GM12878 (cell line): Measurements from ENCODE around the gene FOXK2. TPM values are rescaled to one million over a fixed set of nuclear protein-coding genes. Genes with fewer than 3 reads are reported as not detected.

Experiments
- ATAC-seq: fragments of 200-7000 bp; cut with Tn5 transposase; 3 replicates; pipeline ENCODE4 v1.9.1; 2020; ENCODE audit warnings: mild to moderate bottlenecking, moderate library complexity
- BruUV-seq: library from RNA; stranded (reverse); fragments of 400-500 nt; replicated peaks from 2 replicates; lab custom pipeline; 2021; lab: Mats Ljungman, UMichigan
- CTCF ChIA-PET: fragments of 300-600 bp; sonication (Branson Sonifier 250); formaldehyde crosslinking; extraction: SDS; loops from one replicate; lab custom pipeline; 2021; ENCODE audit warnings: inconsistent platforms; lab: Yijun Ruan, JAX
- POLR2A ChIA-PET: fragments of 350-600 bp; formaldehyde crosslinking; extraction: SDS; loops from one replicate; lab custom pipeline; 2021; ENCODE audit warnings: inconsistent platforms; lab: Charles Lee
- RAD21 ChIA-PET: fragments of 300-600 bp; sonication (Branson Sonifier 250); formaldehyde crosslinking; loops from one replicate; lab custom pipeline; 2023; ENCODE audit warnings: antibody characterized with exemption; ENCODE audit not compliant: unreplicated experiment; lab: Charles Lee
- SMC1A ChIA-PET: fragments of 300-600 bp; sonication (Branson Sonifier 250); formaldehyde crosslinking; loops from one replicate; lab custom pipeline; 2023; ENCODE audit not compliant: unreplicated experiment, uncharacterized antibody; lab: Charles Lee
- DNase-seq: peaks from one replicate; pipeline ENCODE4 v3.0.0-alpha.2; 2011; ENCODE audit warnings: low read depth, low spot score
- FAIRE-seq: peaks from 3 replicates; lab custom pipeline; 2011; peaks lifted over from hg19 to GRCh38; lab: Jason Lieb, UNC
- H2AFZ ChIP-seq: 2 replicates; pipeline ENCODE4 v1.6.0; 2011; ENCODE audit warnings: low read depth, low read length, control low read depth; ENCODE audit not compliant: control insufficient read depth
- H3K27ac ChIP-seq: 2 replicates; pipeline ENCODE4 v1.5.1; 2011; ENCODE audit warnings: control low read depth; ENCODE audit not compliant: control insufficient read depth, insufficient read depth
- H3K27me3 ChIP-seq, 2 experiments: replicated peaks in 1 of 2; 2 replicates each; pipeline versions ENCODE4 v1.6.0 to v1.6.1; 2011; ENCODE audit warnings: low read length in 1 of 2; ENCODE audit not compliant: control insufficient read depth in 2 of 2, insufficient read depth in 2 of 2
- H3K36me3 ChIP-seq, 2 experiments: 2 replicates each; pipeline ENCODE4 v1.5.1; 2011; ENCODE audit warnings: low read length in 1 of 2; ENCODE audit not compliant: control insufficient read depth in 2 of 2, insufficient read depth in 2 of 2
- H3K4me1 ChIP-seq: 2 replicates; pipeline ENCODE4 v1.6.1; 2011; ENCODE audit warnings: mild to moderate bottlenecking, low read length, moderate library complexity, mixed read lengths; ENCODE audit not compliant: control insufficient read depth, insufficient read depth
- H3K4me2 ChIP-seq: 2 replicates; pipeline ENCODE4 v1.6.0; 2011; ENCODE audit warnings: control low read depth; ENCODE audit not compliant: control insufficient read depth, insufficient read depth
- H3K4me3 ChIP-seq: fragments of 200-600 bp; sonication (generic); 2 replicates; pipeline ENCODE4 v1.5.1; 2016
- H3K79me2 ChIP-seq: 2 replicates; pipeline ENCODE4 v1.6.0; 2011; ENCODE audit warnings: low read length; ENCODE audit not compliant: control insufficient read depth, insufficient read depth
- H3K9ac ChIP-seq: 2 replicates; pipeline ENCODE4 v1.8.0; 2011; ENCODE audit warnings: low read length, control low read depth, mixed read lengths; ENCODE audit not compliant: control insufficient read depth, insufficient read depth
- H3K9me3 ChIP-seq: replicated peaks from 3 replicates; pipeline ENCODE4 v1.5.1; 2011; ENCODE audit warnings: mild to moderate bottlenecking, low read length; ENCODE audit not compliant: control insufficient read depth, insufficient read depth
- H4K20me1 ChIP-seq: 2 replicates; pipeline ENCODE4 v1.6.0; 2011; ENCODE audit not compliant: control insufficient read depth, insufficient read depth
- ESRRA ChIP-seq: IDR thresholded peaks from 2 replicates; pipeline ENCODE4 v1.6.1; 2012; ENCODE audit warnings: mild to moderate bottlenecking, low read length, improper control_type of control experiment
- KDM1A ChIP-seq: fragments of 200-600 bp; sonication (generic); IDR thresholded peaks from 2 replicates; pipeline ENCODE4 v1.6.1; 2016; ENCODE audit warnings: borderline replicate concordance
- PML ChIP-seq: IDR thresholded peaks from 2 replicates; pipeline ENCODE4 v1.6.1; 2012; ENCODE audit warnings: low read length, inconsistent platforms
- POU2F2 ChIP-seq: IDR thresholded peaks from 3 replicates; pipeline ENCODE4 v1.6.1; 2011; ENCODE audit warnings: low read depth, mild to moderate bottlenecking, low read length, borderline replicate concordance
- RAD51 ChIP-seq: fragments of 450-650 bp; IDR thresholded peaks from 2 replicates; pipeline ENCODE4 v1.6.1; 2016; ENCODE audit warnings: moderate library complexity, mild to moderate bottlenecking, inconsistent platforms
- RELA ChIP-seq: fragments of 450-650 bp; IDR thresholded peaks from 2 replicates; pipeline ENCODE4 v1.8.0; 2014; ENCODE audit warnings: borderline replicate concordance; ENCODE audit not compliant: partially characterized antibody
- SREBF1 ChIP-seq: IDR thresholded peaks from 2 replicates; pipeline ENCODE4 v1.6.1; 2012; ENCODE audit warnings: mild to moderate bottlenecking, low read length
- TARDBP ChIP-seq: IDR thresholded peaks from 2 replicates; pipeline ENCODE4 v1.6.1; 2016; ENCODE audit warnings: borderline replicate concordance
- WGBS: methylation state at CpG from one replicate; pipeline ENCODE4 v1.1.6; 2016; ENCODE audit warnings: low lambda C conversion rate; ENCODE audit not compliant: insufficient replicate concordance, insufficient coverage; ENCODE audit errors: missing lambda C conversion rate; 5-methylcytosine and 5-hydroxymethylcytosine counted together
- in situ Hi-C: fragments of 300-500 bp; cut with MboI; formaldehyde crosslinking; loops from 9 replicates; pipeline ENCODE4 v1.14.3; 2018; ENCODE audit warnings: mixed read lengths
- intact Hi-C: fragments of 100-400 bp; cut with micrococcal nuclease; formaldehyde crosslinking; loops from one replicate; pipeline ENCODE4 v1.14.2; 2022; ENCODE audit not compliant: unreplicated experiment
- polyA plus RNA-seq, 11 experiments: library from polyadenylated mRNA; depleted of rRNA in 4 of 11; unstranded in 6 of 11; stranded (reverse) in 5 of 11; fragments of >200 nt; fragmentation: Nextera tagmentation in 4 of 11; fragmentation: Illumina TruSeq in 1 of 11; extraction: Ambion mirVana in 4 of 11; extraction: Trizol in 1 of 11; gene quantifications; 1 replicate in 1 of 11; 2 replicates in 10 of 11; pipeline versions ENCODE4 v1.2.1 to v1.2.3, GENCODE V29; 2011 to 2016; ENCODE audit warnings: inconsistent platforms in 2 of 11, missing spikeins in 2 of 11, low read depth in 1 of 11
- total RNA-seq, 4 experiments: library from RNA; depleted of rRNA in 3 of 4; stranded (reverse); fragments of >200 nt in 3 of 4; fragmentation: Illumina TruSeq in 1 of 4; extraction: Trizol in 1 of 4; gene quantifications; 2 replicates each; pipeline versions ENCODE4 v1.2.1 to v1.2.3, GENCODE V29; 2013 to 2021
- TF ChIP-seq, protein P1 (sequence below): fragments of 450-650 bp; IDR thresholded peaks from 2 replicates; pipeline ENCODE4 v1.6.1; 2018; ENCODE audit warnings: mild to moderate bottlenecking, low read depth, moderate library complexity; ENCODE audit not compliant: partially characterized antibody
- TF ChIP-seq, protein P2 (sequence below): fragments of 450-650 bp; formaldehyde crosslinking; IDR thresholded peaks from 2 replicates; pipeline ENCODE4 v1.4.0; 2020; ENCODE audit warnings: mild to moderate bottlenecking, moderate library complexity
- TF ChIP-seq, protein P3 (sequence below): IDR thresholded peaks from 2 replicates; pipeline ENCODE4 v1.6.1; 2012; ENCODE audit warnings: mild to moderate bottlenecking, low read depth, low read length

The FOXK2 gene
- total and polyA plus RNA-seq, 10 of the 15 experiments (the other 5 are each of a cell fraction or from before 2014, with no cell fraction given) = 2.4 to 56.8 (median 34.4) TPM

DNA sequence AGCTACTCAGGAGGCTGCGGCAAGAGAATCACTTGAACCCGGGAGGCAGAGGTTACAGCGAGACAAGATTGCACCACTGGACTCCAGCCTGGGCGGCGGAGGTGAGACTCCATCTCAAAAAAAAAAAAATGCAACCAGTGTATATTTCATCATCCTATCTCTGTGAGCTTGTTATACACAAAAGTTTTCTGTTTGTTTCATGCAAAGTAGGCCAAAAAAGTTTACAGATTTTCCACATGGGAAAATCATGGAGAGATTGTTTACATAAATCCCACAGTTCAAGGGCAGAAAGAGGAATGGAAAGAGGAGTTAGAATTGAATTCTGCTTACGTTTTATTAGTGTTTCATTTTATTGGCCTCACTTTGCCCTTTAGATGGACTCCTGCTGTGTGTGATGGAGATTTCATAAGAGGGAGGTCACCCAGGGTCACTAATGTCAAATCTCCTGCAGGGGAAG, 36.3 kb upstream of the FOXK2 start (continued):
- TF ChIP-seq SREBF1 = no peak
- TF ChIP-seq POU2F2 = no peak
- TF ChIP-seq PML = no peak
- no peak for TF ChIP-seq RELA
- TF ChIP-seq, protein P1, sequence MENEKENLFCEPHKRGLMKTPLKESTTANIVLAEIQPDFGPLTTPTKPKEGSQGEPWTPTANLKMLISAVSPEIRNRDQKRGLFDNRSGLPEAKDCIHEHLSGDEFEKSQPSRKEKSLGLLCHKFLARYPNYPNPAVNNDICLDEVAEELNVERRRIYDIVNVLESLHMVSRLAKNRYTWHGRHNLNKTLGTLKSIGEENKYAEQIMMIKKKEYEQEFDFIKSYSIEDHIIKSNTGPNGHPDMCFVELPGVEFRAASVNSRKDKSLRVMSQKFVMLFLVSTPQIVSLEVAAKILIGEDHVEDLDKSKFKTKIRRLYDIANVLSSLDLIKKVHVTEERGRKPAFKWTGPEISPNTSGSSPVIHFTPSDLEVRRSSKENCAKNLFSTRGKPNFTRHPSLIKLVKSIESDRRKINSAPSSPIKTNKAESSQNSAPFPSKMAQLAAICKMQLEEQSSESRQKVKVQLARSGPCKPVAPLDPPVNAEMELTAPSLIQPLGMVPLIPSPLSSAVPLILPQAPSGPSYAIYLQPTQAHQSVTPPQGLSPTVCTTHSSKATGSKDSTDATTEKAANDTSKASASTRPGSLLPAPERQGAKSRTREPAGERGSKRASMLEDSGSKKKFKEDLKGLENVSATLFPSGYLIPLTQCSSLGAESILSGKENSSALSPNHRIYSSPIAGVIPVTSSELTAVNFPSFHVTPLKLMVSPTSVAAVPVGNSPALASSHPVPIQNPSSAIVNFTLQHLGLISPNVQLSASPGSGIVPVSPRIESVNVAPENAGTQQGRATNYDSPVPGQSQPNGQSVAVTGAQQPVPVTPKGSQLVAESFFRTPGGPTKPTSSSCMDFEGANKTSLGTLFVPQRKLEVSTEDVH = no peak

DNA sequence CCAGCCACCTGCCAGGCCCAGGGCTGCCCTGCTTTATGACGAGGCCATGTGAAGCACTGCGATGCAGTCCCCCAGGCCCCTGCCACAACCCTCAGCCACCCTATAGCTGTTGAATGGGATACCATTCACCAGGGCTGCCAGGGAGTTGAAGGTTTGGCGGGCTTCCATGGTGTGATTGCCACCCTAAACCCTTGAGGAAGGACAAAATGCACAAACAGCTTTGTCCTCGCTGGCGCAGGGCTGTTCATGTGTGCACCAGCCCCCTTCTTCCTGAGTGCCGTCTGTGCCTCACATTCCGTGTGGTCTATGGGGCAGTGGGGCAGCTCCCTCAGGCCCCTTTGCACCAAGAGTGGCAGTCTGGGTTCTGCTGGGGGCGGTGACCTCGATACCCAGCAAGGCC, 35.7 kb upstream of the FOXK2 start:
- in situ Hi-C loops = no loop called here
- intact Hi-C loops = no loop called here
- H3K27ac ChIP-seq = no peak overlapping the region
- DNase-seq = no peak
- TF ChIP-seq TARDBP (no peak), RAD51 (no peak), ESRRA (no peak), KDM1A (no peak)
- TF ChIP-seq, protein P2, sequence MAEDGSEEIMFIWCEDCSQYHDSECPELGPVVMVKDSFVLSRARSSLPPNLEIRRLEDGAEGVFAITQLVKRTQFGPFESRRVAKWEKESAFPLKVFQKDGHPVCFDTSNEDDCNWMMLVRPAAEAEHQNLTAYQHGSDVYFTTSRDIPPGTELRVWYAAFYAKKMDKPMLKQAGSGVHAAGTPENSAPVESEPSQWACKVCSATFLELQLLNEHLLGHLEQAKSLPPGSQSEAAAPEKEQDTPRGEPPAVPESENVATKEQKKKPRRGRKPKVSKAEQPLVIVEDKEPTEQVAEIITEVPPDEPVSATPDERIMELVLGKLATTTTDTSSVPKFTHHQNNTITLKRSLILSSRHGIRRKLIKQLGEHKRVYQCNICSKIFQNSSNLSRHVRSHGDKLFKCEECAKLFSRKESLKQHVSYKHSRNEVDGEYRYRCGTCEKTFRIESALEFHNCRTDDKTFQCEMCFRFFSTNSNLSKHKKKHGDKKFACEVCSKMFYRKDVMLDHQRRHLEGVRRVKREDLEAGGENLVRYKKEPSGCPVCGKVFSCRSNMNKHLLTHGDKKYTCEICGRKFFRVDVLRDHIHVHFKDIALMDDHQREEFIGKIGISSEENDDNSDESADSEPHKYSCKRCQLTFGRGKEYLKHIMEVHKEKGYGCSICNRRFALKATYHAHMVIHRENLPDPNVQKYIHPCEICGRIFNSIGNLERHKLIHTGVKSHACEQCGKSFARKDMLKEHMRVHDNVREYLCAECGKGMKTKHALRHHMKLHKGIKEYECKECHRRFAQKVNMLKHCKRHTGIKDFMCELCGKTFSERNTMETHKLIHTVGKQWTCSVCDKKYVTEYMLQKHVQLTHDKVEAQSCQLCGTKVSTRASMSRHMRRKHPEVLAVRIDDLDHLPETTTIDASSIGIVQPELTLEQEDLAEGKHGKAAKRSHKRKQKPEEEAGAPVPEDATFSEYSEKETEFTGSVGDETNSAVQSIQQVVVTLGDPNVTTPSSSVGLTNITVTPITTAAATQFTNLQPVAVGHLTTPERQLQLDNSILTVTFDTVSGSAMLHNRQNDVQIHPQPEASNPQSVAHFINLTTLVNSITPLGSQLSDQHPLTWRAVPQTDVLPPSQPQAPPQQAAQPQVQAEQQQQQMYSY = no peak
- TF ChIP-seq, protein P3, sequence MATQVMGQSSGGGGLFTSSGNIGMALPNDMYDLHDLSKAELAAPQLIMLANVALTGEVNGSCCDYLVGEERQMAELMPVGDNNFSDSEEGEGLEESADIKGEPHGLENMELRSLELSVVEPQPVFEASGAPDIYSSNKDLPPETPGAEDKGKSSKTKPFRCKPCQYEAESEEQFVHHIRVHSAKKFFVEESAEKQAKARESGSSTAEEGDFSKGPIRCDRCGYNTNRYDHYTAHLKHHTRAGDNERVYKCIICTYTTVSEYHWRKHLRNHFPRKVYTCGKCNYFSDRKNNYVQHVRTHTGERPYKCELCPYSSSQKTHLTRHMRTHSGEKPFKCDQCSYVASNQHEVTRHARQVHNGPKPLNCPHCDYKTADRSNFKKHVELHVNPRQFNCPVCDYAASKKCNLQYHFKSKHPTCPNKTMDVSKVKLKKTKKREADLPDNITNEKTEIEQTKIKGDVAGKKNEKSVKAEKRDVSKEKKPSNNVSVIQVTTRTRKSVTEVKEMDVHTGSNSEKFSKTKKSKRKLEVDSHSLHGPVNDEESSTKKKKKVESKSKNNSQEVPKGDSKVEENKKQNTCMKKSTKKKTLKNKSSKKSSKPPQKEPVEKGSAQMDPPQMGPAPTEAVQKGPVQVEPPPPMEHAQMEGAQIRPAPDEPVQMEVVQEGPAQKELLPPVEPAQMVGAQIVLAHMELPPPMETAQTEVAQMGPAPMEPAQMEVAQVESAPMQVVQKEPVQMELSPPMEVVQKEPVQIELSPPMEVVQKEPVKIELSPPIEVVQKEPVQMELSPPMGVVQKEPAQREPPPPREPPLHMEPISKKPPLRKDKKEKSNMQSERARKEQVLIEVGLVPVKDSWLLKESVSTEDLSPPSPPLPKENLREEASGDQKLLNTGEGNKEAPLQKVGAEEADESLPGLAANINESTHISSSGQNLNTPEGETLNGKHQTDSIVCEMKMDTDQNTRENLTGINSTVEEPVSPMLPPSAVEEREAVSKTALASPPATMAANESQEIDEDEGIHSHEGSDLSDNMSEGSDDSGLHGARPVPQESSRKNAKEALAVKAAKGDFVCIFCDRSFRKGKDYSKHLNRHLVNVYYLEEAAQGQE = no peak
- 97% methylated on average over 9 of the region's 9 CpGs for WGBS
- RAD21 ChIA-PET = no interaction called here
- H3K4me2 ChIP-seq = no peak overlapping the region
- no peak overlapping the region for H2AFZ ChIP-seq
- peaks cover 22 to 35% of the 10 kb centered on the region in 2 experiments for H3K36me3 ChIP-seq
- POLR2A ChIA-PET = no interaction called here
- H3K9me3 ChIP-seq = no peaks in the 10 kb centered on the region
- no peak overlapping the region for H3K4me3 ChIP-seq
- H3K9ac ChIP-seq = no peak overlapping the region
- no peaks in the 10 kb centered on the region for H3K79me2 ChIP-seq
- ATAC-seq = no peak
- SMC1A ChIA-PET = no interaction called here
- BruUV-seq = no TSS peak
- FAIRE-seq = no peak
- CTCF ChIA-PET = no interaction called here
- no peaks in the 10 kb centered on the region for H3K4me1 ChIP-seq
- no peaks in the 10 kb centered on the region for H4K20me1 ChIP-seq
- no peaks in the 10 kb centered on the region for H3K27me3 ChIP-seq
